GM18526 (cell line): ENCODE data around the gene ARHGEF11.

Experiments
- POLR2A ChIP-seq: IDR thresholded peaks from 3 replicates; pipeline ENCODE4 v1.6.1; 2011; ENCODE audit not compliant: insufficient read length; ENCODE audit errors: extremely low read depth

Gene ARHGEF11

GRCh38 chr1:156933136-156933535 lies 112.4 kb downstream of the ARHGEF11 start:
- TF ChIP-seq POLR2A = no peak

- no peak for TF ChIP-seq POLR2A
Observed at GRCh38 chr1:156931974-156932710, 113.4 kb downstream of the ARHGEF11 start.

- TF ChIP-seq POLR2A = no peak
Observed at GRCh38 chr1:156931211-156931952, 114.2 kb downstream of the ARHGEF11 start.

GRCh38 chr1:156930483-156930882 lies 115.1 kb downstream of the ARHGEF11 start:
- TF ChIP-seq POLR2A = no peak

GRCh38 chr1:156929596-156930238 lies 115.8 kb downstream of the ARHGEF11 start:
- no peak for TF ChIP-seq POLR2A

- no peak for TF ChIP-seq POLR2A
Observed at GRCh38 chr1:156928043-156928602, 117.4 kb downstream of the ARHGEF11 start.

- TF ChIP-seq POLR2A = no peak
Observed at GRCh38 chr1:156927215-156928042, 118.1 kb downstream of the ARHGEF11 start.

- TF ChIP-seq POLR2A = no peak
Observed at GRCh38 chr1:156926175-156926574, 119.4 kb downstream of the ARHGEF11 start.

- no peak for TF ChIP-seq POLR2A
Observed at GRCh38 chr1:156925154-156926010, 120.2 kb downstream of the ARHGEF11 start.

- TF ChIP-seq POLR2A = no peak
Observed at GRCh38 chr1:156924478-156925153, 120.9 kb downstream of the ARHGEF11 start.

- TF ChIP-seq POLR2A = no peak
Observed at GRCh38 chr1:156923670-156924477, 121.7 kb downstream of the ARHGEF11 start.

GRCh38 chr1:156922986-156923669 lies 122.4 kb downstream of the ARHGEF11 start:
- no peak for TF ChIP-seq POLR2A

GRCh38 chr1:156921053-156921529 lies 124.5 kb downstream of the ARHGEF11 start:
- no peak for TF ChIP-seq POLR2A
